Measurements from ENCODE around the gene EFNA5.

DNA sequence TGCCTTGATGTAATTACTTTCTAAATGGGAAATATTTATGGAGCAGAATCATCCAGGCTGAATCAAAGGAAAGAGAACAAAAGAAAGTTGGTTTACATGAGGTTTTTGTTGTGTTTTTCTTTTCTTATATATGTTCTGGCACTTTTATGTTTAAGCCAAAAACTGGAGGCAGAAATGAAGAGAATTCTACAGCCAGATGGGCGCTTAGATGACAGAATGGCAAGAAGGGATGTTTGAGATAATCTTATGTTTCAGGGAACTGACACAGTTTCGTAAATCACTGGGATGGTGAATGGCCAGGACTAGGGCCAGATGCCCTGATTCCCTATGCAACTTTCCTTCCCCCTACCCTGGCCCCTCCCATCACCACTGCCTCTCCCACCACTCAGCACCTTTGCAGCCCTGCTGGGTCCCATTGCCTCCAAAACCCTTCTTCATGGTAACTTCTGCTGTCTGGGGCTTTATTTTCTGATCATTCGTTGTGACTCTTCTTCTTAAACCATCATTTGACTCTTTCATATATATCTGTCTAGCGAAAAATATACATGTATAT lies 111.8 kb downstream of the EFNA5 start:
- TF ChIP-seq, protein P1, sequence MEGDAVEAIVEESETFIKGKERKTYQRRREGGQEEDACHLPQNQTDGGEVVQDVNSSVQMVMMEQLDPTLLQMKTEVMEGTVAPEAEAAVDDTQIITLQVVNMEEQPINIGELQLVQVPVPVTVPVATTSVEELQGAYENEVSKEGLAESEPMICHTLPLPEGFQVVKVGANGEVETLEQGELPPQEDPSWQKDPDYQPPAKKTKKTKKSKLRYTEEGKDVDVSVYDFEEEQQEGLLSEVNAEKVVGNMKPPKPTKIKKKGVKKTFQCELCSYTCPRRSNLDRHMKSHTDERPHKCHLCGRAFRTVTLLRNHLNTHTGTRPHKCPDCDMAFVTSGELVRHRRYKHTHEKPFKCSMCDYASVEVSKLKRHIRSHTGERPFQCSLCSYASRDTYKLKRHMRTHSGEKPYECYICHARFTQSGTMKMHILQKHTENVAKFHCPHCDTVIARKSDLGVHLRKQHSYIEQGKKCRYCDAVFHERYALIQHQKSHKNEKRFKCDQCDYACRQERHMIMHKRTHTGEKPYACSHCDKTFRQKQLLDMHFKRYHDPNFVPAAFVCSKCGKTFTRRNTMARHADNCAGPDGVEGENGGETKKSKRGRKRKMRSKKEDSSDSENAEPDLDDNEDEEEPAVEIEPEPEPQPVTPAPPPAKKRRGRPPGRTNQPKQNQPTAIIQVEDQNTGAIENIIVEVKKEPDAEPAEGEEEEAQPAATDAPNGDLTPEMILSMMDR (IDR thresholded peaks at IDR 0.05): no peak
- TF ChIP-seq POLR2A (IDR thresholded peaks at IDR 0.05): no peak

Measured in lower leg skin (tissue), 3 donors.